C4-2B (cell line): ENCODE measurements around the gene RAB3IL1.
"Not testable (repeated sequence)": the region's sequence is repeated elsewhere in the genome, so short reads cannot be mapped to it uniquely, and the experiment has no call there.

Experiments used
- H3K27ac ChIP-seq: fragments of 450-650 bp; 2 replicates; pipeline ENCODE4 v1.5.1; 2017
- CTCF ChIP-seq: fragments of 450-650 bp; conservative IDR thresholded peaks from 2 replicates; pipeline ENCODE4 v1.5.1; 2017; ENCODE audit warnings: mild to moderate bottlenecking
- ZFX ChIP-seq: fragments of 450-650 bp; IDR thresholded peaks from 2 replicates; pipeline ENCODE4 v1.6.1; 2017

Gene RAB3IL1

GRCh38 chr11:61956191-61957020 lies 39.0 kb upstream of the RAB3IL1 start:
- H3K27ac ChIP-seq, result no peak overlapping the region
- TF ChIP-seq CTCF (no peak), ZFX (no peak)

GRCh38 chr11:61955422-61956135 lies 38.2 kb upstream of the RAB3IL1 start:
- no peak for TF ChIP-seq ZFX
- no peak for TF ChIP-seq CTCF
- no peak overlapping the region for H3K27ac ChIP-seq

- TF ChIP-seq ZFX (no peak), CTCF (no peak)
- H3K27ac ChIP-seq, result no peak overlapping the region
These were observed 37.6 kb upstream of the RAB3IL1 start for GRCh38 chr11:61954851-61955421.

- TF ChIP-seq CTCF, result no peak
- no peak overlapping the region for H3K27ac ChIP-seq
These were observed 36.9 kb upstream of the RAB3IL1 start for GRCh38 chr11:61954106-61954850.

GRCh38 chr11:61953632-61954031 lies 36.3 kb upstream of the RAB3IL1 start:
- not testable (repeated sequence) for H3K27ac ChIP-seq

- H3K27ac ChIP-seq, result no peak overlapping the region
- TF ChIP-seq ZFX, result no peak
- TF ChIP-seq CTCF, result no peak
These were observed 35.5 kb upstream of the RAB3IL1 start for GRCh38 chr11:61952882-61953281.

- H3K27ac ChIP-seq, result no peak overlapping the region
- TF ChIP-seq CTCF, result no peak
These were observed 34.2 kb upstream of the RAB3IL1 start for GRCh38 chr11:61951484-61952135.
